ENCODE results near the gene NKD1. TPM values are rescaled to one million over a fixed set of nuclear protein-coding genes. Genes with fewer than 3 reads are reported as not detected.

NKD1 gene
- polyA plus RNA-seq, 1 donor: 11.8 TPM

DNA sequence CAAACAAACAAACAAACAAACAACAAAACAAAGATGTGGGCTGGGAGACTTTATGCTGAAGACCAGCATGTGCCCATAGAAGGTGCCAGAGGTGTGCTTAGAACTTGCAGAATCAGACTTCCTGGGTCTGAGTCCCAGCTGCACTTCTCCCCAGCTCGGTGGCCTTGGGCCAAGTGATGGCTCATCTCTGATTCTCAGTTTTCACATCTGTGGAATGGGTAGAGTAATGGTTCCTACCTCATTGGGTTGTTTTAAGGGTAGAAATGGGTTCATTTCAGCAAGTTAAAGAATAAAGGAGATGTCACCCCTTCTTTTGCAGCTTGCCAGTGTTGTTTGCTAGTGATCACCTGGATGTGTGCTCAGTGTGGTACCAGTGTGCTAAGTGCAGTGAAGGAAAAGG is 10.7 kb downstream of the NKD1 start:
- DNase-seq: no peak

DNA sequence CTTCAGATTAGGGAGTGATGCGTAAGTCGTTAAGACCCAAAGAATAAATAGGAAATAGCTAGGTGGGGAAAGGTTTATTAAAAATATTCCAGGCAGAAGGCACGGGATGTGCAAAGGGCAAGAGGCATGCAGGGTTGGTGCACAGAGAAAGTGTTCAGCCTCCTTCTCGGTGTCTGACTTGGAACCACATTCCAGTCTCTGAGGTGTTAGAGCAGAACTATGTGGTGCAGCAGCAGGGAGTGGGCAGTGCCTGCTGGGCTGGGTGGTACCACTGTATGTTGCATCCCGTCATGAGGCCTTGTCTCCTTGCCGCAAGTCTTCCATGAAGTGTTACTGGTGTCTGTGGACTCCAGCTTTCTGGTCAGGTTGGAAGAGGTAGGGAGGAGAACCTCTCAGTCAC is 11.1 kb downstream of the NKD1 start:
- no peak for DNase-seq

DNA sequence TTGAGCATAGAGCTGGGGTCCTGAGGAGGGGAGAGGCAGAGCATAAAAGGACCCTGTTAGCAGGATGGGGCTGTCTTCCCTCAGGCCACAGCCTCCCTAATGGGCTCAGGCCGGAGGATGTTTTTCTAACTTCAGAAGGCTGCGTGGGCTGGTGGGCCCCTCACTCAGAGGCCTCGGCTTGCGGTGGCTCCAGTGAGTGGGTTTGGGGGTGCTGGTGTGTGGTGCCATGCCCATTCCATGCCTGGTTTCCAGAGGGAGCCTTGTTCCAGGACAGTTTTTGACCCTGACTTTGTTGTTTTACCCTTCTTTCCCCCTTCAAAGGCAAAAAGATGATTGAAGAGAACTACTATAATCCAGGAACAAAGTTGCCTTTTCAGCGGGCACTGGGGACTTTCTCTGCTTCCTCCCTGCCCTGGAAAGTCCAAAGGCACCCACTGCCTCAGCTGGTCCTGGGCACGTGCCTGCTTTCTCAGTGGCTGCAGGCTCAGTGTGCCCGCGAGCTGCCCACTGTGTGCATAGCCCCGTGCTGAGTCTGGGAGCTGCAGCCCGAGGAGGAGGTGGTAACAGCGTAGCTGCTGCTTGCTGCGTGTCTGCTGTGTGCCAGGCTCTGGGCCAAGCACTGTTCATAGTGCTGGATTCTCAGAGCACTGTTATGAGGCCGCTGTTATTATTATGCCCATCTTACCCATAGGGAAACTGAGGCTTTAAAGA is 11.8 kb downstream of the NKD1 start:
- no peak for DNase-seq

DNA sequence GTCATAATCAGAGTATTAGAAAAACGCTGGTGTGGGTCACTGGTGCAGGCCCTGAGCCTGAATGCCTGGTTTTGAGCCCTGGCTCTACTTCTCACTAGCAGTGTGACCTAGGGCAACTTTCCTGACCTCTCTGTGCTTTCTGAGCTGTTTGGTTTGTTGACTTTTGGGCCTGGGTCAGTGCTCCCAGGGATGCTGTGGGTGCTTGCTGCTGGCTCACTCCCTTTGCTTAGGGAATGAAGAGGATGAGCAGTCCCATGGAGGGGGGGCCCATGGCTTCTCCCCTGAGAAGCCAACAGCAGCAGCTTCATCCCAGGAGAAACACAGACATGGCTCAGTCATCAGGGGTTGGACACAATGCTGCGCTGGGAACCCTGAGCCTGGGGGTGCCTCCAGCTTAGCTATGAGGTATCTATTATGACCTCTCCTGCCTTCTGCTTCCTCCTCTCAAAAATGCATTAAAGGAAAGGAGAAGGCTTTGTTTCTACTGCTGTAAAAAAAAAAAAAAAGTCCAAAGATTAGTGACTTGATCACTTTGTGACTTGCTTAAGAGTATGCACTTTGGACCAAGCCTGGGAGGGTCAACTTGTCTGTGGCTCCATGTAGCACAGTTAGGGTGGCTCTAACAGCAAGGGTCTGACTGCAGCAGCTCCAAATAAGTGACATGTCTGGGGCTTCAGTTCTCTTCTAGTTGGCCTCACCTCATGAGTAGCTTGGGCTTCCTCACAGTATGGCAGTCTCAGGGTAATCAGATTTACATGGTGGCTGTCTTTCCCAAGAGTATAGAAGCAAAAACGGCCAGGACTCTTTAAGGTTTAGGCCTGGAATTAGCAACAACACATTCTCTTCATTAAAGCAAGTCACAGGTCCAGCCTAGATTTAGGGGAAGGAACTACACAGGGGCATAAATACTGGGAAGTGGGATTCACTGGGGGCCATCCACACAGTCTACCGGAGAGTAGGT is 13.0 kb downstream of the NKD1 start:
- no peak for DNase-seq

DNA sequence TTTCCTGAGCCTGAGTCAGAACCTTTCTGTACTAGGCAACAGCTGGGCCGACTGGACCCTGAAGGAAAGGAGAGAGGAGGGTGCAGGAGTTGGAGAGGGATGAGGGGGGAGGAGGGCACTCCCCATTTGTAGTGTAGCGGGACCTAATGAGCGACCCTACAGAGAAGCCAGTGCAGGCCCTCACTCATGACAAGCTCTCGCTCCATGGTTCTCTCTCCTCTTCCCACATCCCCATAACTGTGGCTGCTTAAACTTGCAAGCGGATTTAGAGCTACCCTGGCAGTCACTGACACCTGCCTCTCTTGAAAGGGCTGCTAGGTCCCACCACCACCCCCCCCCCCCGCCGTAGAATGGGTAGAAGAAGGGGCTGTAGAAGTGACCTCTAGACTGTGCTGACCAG is 14.5 kb downstream of the NKD1 start:
- DNase-seq: no peak

DNA sequence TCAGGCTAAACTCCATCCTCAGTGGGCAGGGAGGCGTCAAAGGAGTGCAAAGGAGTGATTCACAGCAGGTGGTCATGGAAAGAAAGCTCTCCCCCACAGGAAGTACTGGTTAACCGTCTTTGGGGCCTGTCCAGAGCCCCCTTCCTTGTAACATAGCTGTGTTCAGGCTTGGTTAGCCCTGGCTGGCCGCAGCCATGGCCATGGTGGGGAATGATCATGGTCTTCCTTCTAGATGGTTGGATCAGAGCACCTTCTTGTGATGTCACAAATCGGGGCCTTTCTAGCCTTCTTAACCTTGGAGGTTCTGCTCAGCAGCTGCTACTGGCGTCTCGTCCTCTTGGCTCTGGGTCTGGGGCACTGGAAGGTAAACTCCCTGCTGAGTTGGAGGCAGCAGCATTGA is 15.8 kb downstream of the NKD1 start:
- DNase-seq: no peak

DNA sequence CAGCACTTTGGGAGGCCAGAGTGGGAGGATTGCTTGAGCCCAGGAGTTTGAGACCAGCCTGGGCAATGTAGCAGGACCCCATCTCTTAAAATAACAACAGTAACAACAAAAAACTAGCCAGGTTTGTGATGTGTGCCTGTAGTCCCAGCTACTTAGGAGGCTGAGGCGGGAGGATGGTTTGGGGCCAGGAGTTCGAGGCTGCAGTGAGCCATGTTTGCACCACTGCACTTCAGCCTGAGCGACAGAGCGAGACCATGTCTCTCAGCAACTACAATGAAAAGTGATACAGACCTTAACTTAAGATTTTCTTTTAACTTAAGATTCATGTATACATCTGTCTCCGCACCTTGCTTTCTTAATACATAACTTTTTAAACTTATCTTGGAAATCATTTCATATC is 17.2 kb downstream of the NKD1 start:
- no peak for DNase-seq

DNA sequence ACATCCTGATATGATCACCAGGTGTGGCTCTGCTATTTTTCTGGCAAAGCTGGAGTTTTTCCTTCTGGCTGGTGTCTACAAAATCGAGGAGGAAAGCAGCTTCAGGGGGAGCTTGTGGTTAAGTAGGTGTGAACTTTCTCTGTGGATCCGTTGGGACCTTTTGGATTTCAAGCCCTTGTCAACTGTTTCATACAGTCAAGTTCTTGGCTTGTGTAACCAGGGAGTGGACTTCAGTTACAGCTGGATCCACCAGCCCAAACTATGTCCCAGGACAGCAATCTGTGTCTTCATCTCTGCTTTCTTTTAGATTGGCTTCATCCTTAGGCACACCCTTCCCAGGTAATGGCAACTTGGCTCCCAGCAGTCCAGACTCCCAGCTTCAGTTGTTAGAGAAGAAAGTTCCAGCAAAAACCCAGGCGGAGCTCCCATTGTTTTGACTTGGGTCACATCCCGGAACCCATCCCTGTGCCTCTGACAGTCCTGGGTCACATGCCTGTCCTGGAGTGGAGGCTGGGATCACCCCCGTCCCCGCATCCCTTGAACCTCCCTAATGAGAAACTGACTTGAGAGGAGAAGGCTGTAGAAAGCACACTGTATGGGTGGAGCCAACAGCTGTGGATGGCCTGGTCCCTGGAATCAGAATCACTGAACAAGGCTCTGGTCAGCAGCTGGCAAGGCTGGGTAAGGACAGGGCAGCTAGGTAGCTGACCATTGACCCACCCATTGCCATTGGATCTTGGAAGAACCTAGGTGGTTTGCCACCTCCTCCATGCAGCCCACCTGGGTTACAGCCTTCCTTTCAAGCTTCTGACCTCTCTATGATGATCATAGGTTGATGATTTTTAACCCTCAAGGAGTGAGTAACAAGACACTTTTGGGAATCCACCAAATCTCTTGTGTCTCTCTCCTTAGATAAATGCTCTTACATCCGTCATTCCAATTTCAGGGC is 18.1 kb downstream of the NKD1 start:
- no peak for DNase-seq

DNA sequence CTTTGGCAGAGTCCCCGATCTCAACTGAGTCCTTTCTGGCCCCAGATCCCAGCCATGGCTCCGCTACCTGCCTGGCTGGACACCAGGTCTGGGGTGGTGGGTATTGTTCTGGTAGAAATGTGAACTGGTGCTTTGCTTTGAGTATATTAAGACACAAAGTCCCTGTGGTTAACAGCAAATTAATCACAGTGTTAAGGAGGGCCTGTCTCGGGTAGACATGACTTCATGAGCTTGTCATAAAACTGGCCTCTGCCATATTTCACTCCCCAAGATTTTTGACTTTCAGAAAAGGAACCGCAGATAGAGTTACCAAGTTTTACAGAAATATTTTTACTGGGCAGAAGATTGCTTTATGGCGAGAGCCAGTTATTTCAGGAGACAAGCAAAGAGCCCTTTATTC is 19.5 kb downstream of the NKD1 start:
- no peak for DNase-seq

DNA sequence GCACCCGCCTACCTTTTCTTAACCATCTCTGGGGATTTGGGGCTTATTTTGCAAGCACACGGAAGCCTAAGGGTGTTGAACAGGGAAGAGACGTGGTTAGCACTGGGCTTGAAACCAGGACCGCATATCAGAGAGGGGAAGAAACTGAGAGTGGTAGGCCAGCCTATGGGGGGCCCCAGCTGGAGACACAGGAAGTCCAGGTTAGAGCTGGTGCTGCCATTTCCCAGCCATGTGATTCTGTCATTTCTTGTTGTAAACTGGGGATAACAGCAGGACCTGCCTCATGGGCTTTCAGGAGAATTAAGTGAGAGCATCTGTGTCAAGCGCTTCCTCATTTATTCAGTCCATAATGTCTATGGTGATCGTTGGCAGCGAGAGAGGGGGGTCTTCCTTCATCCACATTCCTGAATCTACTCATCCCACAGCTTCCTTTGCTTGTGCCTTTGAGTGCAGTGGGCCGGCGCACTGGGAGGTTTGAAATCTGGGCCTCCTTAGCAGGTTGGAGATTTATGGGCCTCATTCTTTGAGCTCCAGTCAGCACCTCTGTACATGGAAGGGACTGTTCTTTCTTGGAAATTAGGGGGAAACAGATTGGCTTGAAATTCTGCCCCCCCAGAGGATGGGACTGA is 20.1 kb downstream of the NKD1 start:
- no peak for DNase-seq

DNA sequence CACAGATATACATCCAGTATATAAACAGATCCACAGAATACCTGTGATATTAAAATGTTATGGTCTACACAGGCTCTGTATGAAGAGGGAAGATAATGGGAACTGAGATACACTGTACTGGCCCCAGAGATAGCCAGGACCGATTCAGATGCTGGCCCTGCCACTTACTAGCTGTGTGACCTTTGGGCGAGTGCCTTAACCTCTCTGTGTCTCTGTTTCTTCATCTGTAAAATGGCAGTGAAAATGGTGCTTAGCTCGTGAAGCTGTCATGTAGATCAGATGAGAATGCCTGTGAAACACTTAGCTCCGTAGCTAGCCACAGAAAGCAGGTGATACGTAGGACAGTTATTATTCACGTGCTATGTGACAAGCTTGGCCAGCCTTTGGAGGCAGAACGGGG is 22.2 kb downstream of the NKD1 start:
- DNase-seq: no peak

DNA sequence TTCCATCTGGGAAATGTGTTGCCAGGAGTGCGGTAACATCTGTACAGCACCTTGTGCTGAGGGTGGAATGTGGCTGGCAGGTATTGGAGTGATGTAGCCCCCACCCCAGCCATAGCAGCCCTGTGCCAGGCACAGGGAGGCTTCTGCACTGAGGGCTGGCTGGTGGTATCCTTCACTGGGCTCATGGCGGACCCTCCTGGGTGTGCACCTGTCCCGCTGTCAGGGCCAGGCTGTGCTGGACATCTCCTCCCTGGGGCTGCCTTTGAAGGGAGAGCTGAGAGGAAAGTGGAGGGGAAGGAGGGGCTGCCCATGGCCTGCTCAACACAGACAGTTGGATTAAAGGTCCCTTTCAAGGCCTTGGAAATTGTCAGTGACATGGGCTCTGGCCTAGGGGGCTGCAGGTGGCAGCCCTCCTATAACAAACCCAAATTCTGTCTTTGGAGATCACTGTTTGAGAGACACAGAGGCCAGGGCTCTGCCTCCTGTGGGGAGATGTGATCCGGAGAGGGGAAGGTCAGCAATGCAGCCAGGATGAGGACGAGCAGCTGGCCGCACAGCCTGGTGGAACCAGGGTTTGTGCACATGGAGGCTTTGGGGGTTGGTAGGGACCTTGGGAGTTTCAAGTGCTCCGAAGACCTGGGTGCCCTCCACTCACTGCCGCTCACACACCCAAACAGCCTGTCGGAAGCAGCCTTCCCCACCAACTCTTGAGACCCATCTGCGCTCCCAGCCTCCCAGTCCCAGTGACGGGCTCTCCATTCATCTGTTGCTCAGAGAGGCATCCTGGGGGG is 22.8 kb downstream of the NKD1 start:
- no peak for DNase-seq

DNA sequence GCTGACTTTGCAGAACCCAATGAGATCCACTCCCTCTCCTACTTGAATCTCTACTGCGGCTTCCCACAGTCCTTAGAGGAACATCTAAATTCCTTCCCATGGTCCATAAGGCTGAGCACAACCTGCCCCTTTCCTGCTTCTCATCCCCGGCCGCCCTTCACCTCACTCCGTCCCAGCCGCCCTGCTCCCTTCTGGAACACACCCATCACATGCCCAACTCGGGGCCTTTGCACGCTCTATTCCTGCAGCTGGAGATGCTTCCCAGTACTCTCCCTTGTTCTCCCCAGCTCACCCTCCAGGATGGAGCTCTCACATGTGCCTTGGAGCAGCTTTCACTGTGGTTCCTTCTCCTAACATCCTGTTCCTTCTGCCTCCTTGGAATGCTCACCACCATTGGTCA is 23.6 kb downstream of the NKD1 start:
- DNase-seq: no peak

DNA sequence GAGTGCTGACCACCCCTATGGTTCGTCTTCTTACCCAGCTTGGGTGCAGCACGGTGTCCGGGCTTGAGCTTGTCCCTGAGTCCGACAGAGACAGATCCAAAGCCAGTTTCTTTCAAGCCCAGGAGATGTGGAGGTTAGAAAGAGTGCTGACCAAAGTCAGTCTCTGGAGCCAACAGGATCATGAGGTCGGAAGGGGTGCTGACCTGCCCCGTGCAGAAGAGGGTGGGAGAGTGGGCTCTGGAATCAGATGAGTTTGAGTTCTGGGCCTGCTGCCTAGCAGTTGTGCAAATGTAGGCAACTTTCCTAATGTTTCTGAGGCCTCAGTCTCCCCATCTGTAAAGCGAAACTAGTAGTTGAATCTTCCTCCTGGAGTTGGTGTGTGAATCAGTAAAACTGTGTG is 24.5 kb downstream of the NKD1 start:
- no peak for DNase-seq

DNA sequence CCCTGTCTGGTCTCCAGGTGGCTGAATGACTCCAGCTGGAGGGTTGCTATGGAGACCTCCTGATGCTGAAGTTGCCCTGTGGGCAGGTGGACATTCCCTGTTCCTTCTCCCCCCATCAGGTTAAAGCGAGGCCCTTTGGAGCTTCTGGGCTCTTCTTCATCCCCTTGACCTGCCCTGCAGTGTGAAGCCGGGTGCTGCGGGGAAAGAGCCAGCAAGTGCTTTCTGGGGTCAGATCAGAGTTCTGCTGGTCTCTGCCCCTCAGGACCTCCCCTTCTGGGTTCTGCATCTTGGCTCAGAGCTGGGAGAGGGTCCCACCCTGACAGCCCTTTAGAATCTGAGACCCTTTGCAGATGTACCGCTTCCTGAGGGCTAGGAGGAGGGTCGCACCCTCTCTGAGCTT is 25.1 kb downstream of the NKD1 start:
- DNase-seq: no peak

DNA sequence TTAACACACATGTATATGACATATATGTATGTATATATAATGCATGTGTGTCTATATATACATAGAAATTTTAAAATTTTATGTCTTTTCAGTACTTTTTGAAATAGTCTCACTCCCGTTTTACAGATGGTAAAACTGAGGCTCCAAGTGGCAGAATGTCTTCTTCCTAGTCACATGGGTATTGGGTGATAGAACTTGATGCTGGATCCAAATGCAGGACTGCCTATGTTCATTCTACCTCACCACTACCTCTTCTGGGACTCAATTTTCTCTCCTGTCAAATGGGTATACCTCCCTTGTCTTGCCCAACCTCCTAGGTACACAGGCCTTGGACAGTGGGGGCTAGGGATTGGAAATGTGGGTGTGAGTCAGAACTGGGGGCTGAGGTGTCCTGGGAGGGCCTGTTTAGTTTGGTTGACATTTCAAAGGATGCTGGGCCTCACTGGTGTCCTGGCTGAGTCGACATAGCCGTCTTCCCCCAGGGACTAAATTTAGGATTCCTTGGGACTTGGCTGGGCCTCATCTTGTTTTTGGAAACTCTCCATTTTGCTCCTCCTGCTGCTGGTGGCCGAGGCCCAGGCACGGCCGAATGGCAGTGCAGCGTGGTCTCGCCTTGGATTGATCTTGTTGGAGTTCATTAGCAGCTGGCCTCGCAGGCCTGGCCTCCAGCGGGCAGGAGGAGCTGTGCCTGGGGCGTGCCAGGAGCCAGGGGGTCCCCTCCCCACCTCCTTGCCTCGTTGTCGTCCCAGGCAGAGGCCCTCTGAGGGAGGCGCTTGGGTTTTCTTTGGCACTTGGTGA is 25.9 kb downstream of the NKD1 start:
- no peak for DNase-seq

DNA sequence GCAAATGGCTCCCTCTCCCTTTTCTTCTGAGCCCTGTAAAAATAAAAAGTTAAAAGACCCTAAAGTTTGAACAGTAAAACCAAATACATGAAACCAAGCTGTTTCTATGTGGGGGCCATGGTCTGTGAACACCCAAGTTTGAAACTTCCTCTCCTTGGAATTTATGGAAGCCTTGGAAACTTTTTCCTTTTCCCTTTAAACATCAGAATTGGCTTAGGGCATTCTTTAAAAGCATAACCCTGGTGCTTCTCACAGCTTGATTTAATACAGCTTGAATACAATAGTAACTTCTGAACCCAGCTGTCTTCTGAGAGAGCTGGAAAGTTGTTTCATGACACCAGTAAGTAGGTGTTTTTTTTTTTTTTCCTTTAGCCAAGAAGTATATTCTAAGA is 26.5 kb downstream of the NKD1 start:
- no peak for DNase-seq

DNA sequence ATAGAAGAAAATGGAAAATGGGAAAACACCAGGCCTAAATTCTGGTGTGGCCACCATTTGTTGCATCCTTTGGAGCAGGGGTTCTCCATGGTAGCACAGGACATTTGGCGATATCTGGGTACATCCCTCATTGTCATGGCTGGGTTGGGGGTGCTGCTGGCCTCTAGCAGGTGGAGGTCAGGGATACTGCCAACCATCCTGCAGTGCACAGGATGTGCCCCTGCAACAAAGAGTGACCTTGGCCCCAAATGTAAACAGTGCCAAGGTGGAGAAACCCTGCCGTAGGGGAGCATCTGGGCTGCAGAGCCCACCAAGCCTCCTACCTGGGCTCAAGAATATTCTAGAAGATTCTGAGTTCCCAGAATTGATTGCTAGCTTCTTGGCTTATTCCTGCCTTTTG is 27.5 kb downstream of the NKD1 start:
- no peak for DNase-seq

DNA sequence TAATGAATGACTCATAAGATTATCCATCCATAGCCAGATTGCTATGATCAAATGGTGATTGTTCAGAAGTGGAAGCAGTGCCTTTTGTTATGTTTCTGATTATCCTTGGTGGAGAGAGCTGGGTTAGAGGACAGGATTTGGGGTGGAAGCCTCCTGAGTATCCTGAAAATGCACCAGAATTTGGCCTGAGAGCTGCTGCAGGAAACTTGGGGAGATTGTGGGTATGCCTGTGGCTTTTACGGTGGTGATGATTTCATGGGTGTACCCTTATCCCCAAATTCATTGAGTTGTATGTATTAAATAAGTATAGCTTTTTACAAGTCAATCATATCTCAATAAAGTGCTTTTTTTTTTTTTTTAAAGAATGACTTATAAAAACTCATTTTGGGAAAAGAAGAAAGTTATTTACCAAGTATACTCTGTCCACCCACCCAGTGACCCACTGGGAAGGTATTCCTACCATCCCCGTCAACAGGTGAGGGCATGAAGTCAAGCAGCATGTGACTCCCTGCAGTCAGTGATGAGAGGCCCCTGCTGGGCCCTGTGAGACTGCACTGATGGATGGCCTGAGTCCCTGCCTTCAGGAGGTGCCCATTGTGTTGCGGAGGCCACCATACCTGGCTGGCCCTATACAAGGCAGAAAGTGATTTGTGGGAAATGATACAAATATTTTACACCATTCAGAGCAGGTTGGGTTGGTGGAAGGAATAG is 28.4 kb downstream of the NKD1 start:
- DNase-seq: no peak

DNA sequence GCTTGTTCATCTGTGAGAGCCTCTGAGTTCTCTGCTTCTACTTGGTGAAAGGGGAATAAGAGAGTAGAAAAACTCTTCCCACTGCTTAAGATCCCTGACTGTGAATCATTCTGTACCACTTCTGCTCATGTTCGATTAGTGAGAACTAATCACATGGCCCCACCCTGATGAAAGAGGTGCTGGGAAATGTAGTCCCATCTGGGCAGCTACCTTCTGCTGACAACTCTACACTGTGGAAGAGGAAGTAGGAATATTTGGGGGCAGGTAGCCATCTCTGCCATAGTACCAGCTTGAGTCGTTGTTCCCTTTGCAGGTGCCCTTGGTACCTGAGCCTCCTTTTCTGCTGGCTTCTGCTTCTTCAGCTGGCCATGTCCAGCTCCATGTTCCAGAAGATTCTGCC is 29.9 kb downstream of the NKD1 start:
- DNase-seq: no peak

Measured in left kidney (tissue), 2 donors.